ENCODE results near the gene PTPRE.

Gene PTPRE

GRCh38 chr10:128097783-128098182, 190.9 kb downstream of the PTPRE start:
- no peak for TF ChIP-seq CTCF (IDR thresholded peaks at IDR 0.05; ENCODE audit: insufficient read depth, missing control alignments)
- no peak for DNase-seq (ENCODE audit: insufficient read length, low spot score)
- no peak for FAIRE-seq

GRCh38 chr10:128098631-128099030, 191.7 kb downstream of the PTPRE start:
- FAIRE-seq = no peak
- DNase-seq (ENCODE audit: insufficient read length, low spot score) = no peak
- no peak for TF ChIP-seq CTCF (IDR thresholded peaks at IDR 0.05; ENCODE audit: insufficient read depth, missing control alignments)

GRCh38 chr10:128099901-128100300, 193.0 kb downstream of the PTPRE start:
- FAIRE-seq = no peak
- DNase-seq (ENCODE audit: insufficient read length, low spot score) = no peak
- TF ChIP-seq CTCF (IDR thresholded peaks at IDR 0.05; ENCODE audit: insufficient read depth, missing control alignments) = no peak

- TF ChIP-seq CTCF (IDR thresholded peaks at IDR 0.05; ENCODE audit: insufficient read depth, missing control alignments) = no peak
- DNase-seq (ENCODE audit: insufficient read length, low spot score) = no peak
- no peak for FAIRE-seq
Measured at GRCh38 chr10:128101901-128102300, 195.0 kb downstream of the PTPRE start.

GRCh38 chr10:128102480-128103228, 195.8 kb downstream of the PTPRE start:
- DNase-seq (ENCODE audit: insufficient read length, low spot score) (no peak), FAIRE-seq (no peak)
- no peak for TF ChIP-seq CTCF (IDR thresholded peaks at IDR 0.05; ENCODE audit: insufficient read depth, missing control alignments)

- DNase-seq (ENCODE audit: insufficient read length, low spot score) = no peak
- no peak for FAIRE-seq
- no peak for TF ChIP-seq CTCF (IDR thresholded peaks at IDR 0.05; ENCODE audit: insufficient read depth, missing control alignments)
Measured at GRCh38 chr10:128103229-128103714, 196.4 kb downstream of the PTPRE start.

- FAIRE-seq (no peak), DNase-seq (ENCODE audit: insufficient read length, low spot score) (no peak)
- TF ChIP-seq CTCF (IDR thresholded peaks at IDR 0.05; ENCODE audit: insufficient read depth, missing control alignments) = no peak
Measured at GRCh38 chr10:128105383-128105782, 198.5 kb downstream of the PTPRE start.
